Measurements from ENCODE around the gene TAF8. TPM values are rescaled to one million over a fixed set of nuclear protein-coding genes. Genes with fewer than 3 reads are reported as not detected.

TAF8 gene
- polyA plus RNA-seq, 10 donors = 10.3 to 16.3 (median 14.4) TPM

- DNase-seq = no peak
Measured at GRCh38 chr6:42093582-42094329, 43.4 kb downstream of the TAF8 start.

- DNase-seq = no peak
Measured at GRCh38 chr6:42095094-42095493, 44.8 kb downstream of the TAF8 start.

- DNase-seq = no peak
Measured at GRCh38 chr6:42095776-42096541, 45.6 kb downstream of the TAF8 start.

DNA sequence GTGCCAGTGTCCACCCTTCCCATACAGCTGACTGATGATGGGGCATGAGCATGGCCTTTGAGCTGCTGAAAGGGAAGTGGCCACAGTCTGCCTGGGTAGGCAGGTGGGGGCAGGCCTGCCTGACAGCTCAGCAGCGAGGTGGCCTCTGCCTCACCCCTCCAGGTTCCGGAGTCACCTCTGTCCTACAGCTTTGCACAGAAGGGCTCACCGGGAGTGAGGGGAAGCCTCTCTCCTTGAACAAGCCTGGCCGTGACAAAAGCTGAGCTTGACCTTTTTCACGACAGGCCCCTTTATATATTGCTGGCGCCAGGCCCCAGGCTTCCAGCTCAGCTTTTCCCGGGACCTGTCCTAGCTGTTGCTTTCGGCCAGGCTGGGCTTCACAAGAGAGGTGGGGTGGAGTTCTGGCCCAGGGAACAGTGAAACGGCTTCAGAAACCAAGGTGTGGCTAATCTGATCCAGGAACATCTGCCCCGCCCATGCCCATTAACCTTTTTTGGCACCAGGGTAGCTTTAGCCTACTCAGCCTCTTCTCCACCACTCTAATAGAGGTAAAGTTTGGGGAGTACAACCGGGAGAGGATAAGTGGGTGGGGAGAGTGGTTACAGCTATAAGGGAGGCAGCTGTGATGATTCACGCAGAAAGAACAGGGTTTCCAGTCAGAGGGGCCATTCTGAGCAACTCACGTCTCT, 49.2 kb downstream of the TAF8 start:
- peak in 1 of 3 donors; percentile 32 for DNase-seq

DNA sequence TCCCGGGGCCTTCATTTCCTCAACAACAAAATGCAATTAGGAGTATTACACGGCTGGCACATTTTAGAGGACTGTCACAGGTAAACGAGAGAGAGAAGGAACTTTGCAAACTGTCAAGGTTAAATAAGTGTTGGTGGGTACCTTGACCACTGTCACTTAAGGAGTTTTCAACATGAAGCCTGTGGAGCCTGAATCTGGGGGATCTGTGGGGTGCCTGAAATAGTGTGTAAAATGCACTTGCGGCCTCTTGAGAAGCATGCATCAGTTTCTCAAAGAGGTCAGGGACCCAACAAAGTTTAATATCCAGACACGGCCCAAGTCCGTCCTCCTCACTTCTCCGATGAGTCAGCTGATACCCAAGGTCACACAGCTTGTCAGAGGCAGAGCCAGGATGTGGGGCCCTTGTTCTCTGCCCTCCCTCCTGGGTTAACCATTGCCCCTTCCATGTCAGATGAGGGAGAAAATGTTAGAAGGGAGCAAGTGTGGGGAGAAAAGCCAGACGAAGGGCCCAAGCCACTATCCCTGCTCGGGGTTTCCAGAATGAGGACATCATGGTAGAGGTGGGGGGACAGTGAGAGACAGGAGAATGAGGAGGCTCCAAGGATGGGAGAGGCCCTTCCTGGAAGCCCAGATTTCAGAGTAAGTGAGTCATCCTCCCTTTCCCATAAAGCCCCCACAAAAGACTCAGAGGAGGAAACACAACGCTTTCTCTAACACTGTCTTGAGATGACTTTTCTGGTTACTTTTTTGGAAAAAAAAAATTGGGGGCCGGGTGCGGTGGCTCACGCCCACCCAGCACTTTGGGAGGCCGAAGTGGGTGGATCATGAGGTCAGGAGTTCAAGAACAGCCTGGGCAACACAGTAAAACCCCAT, 49.9 kb downstream of the TAF8 start:
- DNase-seq = peak in 1 of 3 donors; percentile 38

GRCh38 chr6:42101186-42101657, 50.9 kb downstream of the TAF8 start:
- DNase-seq = no peak

DNA sequence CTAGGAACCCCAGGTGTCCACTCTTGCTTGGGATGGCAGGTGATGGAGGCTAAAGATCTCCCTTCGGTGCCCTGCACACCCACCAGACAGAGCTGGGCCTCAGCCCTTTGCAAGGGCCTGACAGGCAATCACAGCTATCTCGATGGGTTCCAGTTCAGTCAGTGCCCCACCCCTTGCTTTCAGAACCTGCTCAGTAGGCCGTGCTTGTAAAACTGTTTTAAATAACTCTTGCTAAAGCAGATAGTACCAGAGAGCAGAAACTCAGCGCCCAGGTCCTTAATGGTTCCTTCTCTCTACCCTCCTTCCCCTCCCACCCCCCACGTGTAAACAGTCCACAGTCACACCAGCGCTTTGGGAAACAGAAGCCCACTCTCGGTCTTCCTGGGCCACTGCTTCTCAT, 52.9 kb downstream of the TAF8 start:
- DNase-seq = no peak

DNA sequence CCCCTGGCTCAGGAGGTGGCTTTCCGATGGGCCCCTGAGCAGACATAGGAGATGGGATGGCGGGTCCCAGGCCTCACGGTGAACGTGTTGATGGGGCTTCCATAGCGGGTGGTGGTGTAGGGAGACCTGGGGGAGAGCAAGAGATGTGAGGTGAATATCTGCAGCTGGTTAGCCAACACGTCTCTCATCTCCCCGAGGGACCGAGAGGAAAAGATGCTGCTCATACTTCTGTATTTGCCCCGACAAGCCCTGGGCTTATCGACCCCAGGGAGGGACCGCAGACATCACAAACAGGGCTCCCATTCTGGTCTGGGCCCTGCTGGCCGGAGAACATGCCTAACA, 53.4 kb downstream of the TAF8 start:
- DNase-seq = no peak

GRCh38 chr6:42104095-42104803, 53.9 kb downstream of the TAF8 start:
- peak; percentile 44 to 88 (median 70) for DNase-seq

GRCh38 chr6:42104804-42105125, 54.4 kb downstream of the TAF8 start:
- DNase-seq = no peak

DNA sequence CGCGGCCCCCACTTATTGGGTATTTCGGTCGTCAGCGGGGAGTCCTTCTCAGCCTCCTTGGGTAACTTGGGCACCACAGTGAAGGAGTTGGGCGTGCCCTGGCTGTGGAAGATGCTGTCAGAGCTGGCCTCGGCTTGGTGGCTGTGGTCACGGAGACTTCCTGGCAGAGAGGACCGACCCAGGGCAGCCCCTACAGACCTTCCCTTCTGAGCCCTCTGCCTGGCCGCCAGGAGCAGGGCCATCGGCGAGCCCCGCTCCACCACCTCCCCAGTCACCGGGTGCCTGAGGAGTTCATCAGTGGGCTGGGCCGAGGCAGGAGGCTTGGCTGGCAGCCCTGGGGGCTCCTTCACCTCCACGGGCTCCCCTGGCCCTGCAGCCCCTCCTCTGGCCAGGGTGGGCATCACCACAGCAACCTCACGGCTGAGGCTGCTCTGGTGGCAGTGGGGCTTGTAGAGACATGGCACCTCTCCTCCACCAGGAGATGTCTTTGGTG, 54.9 kb downstream of the TAF8 start:
- no peak for DNase-seq

DNA sequence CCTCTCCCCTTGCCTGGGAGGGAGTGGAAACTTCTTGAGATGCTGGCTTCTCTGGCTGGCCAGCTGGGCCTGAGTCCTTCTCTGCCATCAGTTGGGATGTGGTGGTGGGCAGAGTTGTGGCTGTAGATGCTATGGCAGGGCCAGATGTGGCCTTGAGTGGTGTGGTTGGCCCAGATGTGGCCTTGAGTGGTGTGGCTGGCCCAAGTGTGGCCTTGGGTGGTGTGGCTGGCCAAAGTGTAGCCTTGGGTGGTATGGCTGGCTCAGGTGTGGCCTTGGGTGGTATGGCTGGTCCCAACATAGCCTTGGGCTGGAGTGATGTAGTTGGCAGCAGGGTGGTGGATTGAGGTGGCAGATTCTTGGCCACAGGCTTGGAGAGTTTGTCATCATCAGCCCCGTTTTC, 55.4 kb downstream of the TAF8 start:
- DNase-seq = no peak

DNA sequence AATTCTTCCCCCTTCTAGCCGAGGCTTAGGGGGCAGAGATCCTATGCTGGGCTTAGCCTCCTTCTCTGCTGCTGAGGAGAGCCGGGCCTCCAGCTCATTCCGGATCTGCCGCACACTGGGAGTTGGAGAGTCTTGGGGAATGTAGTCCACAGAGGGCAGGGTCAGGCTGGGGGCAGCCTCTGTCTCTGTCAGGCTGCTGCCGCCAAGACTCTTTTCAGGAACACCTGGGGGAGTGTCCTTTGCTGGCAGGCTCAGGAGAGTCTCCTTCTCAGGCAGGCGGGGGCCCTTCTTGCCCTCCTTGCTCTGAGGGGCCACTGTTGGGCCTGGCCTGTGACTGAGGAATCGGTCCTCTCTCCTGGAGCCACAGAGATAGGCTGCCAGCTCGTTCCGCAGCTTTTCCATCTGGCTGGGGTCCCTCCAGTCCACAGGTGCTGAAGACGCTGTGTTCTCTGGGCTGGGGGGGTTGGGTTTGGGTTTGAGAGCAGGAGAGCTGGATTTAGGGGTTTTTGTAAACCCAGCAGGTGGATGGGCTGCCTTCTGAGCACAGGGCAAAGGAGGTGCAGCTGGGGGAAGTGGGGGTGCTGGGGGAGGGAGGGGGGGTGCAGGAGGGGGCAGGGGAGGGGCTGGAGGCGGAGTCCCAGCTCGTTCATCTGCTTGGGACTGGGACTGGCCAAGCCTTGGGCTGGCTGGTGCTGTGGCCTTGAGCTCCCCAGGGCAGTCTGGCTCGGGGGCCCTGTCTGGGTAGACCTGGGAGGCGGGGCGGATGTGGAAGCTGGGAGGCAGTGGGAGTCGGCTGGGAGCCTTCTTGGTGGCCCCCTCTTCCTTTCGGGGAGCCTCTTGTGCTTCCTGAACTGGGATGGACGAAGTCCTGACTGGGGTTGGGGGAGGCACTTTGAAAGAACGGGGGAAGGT, 56.0 kb downstream of the TAF8 start:
- no peak for DNase-seq

DNA sequence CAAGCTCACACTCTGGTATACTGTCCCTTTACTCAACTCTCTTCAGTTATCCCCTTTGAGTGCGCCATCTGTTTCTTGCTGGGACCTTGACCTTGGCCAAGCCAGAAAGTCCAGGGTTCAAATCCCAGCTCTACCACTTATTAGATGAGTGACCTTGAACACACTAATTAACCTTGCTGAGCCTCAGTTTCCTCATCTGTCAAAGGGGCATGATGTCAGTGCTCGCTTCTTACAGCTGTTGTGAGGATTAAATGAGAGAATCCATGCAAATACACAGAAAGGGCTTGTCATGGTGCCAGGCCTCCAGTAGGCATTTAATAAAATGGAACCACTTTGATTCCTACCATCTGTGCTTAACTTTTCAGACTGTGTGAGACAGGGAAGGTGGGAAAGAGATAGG, 57.7 kb downstream of the TAF8 start:
- no peak for DNase-seq

DNA sequence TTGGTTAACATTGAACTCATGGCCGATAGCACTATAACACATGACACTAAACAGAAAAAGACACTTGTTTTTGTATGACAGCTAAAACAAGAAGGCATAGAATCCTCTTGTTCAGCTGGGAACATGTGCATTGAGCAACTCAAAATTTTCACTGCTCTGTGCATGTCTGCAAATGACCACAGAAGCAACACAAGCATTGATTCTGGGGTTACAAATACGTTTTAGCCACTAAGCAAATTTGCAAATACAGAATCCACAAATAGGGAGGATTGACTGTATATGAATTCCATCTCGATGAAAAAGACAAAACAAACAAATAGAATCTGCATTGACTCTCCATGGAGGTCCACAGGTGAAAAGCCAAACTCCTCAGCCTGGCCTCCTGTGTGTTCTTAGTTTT, 60.4 kb downstream of the TAF8 start:
- no peak for DNase-seq

GRCh38 chr6:42112351-42112750, 62.0 kb downstream of the TAF8 start:
- no peak for DNase-seq

DNA sequence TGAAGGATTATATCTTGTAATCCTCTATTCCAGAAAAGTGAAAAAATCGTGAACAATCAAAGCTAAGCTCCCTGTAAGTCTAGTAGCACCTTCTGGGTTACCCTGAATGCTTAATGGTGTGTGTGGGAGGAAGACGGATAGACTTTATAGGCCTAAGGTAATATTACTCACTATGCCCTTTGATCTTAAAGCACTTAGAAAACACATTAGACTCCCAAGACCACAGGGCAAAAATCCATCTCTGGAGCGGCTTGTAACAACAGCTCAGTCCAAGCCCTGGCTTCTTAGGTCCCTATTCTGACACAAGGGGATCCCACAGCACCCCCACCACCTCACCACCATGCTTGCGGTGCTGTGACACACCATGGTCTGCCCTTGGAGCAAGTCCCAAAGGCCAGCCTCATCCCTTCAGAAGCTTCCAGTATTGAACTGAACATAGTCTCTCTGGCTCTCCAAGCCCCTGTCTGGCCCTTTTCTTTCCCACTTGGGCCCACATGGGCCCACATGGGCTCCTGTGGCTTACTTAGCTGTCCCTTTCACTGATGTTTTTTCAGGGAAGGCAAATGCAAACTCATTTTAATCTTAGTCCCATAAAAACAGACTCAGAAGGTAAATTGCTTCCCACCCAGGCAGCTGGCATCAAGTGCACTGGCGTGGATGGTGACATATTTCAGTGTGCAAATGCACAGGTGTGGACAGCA, 63.8 kb downstream of the TAF8 start:
- DNase-seq = no peak

- DNase-seq = no peak
Measured at GRCh38 chr6:42117843-42118161, 67.5 kb downstream of the TAF8 start.

Measured in muscle of back (tissue), 11 donors.